ENCODE data around the gene ZNF561.
"Not testable (repeated sequence)": the region's sequence is repeated elsewhere in the genome, so short reads cannot be mapped to it uniquely, and the experiment has no call there.

ZNF561 gene

GRCh38 chr19:9582081-9582725 is 38.8 kb downstream of the ZNF561 start:
- not testable (repeated sequence) for DNase-seq (ENCODE audit: low read depth in 2 of 3, low spot score in 2 of 3)

GRCh38 chr19:9580728-9581127 is 40.3 kb downstream of the ZNF561 start:
- DNase-seq (ENCODE audit: low read depth in 2 of 3, low spot score in 2 of 3), result no peak

GRCh38 chr19:9570255-9570654 is 50.8 kb downstream of the ZNF561 start:
- no peak for DNase-seq (ENCODE audit: low read depth in 2 of 3, low spot score in 2 of 3)

- DNase-seq (ENCODE audit: low read depth in 2 of 3, low spot score in 2 of 3), result no peak
Observed at GRCh38 chr19:9566729-9567128, 54.3 kb downstream of the ZNF561 start.

GRCh38 chr19:9565900-9566705 is 54.9 kb downstream of the ZNF561 start:
- no peak for DNase-seq (ENCODE audit: low read depth in 2 of 3, low spot score in 2 of 3)
